SK-N-SH treated with all-trans-retinoic acid at 6 μM for 48 hours (cell line): ENCODE measurements around the gene SEC14L1.
A peak's percentile ranks its signal among the peaks of the same experiment; 100 is the strongest.

Source experiments
- ESRRG ChIP-seq: fragments of 250-450 bp; sonication (Bioruptor Pico); IDR thresholded peaks from 2 replicates; pipeline ENCODE4 v1.6.1; 2021; ENCODE audit warnings: mild to moderate bottlenecking
- GLIS3 ChIP-seq: fragments of 250-450 bp; sonication (Bioruptor Pico); IDR thresholded peaks from 2 replicates; pipeline ENCODE4 v1.5.0; 2020; ENCODE audit warnings: mild to moderate bottlenecking, moderate library complexity
- OSR1 ChIP-seq: fragments of 250-450 bp; sonication (Bioruptor Pico); IDR thresholded peaks from 2 replicates; pipeline ENCODE4 v1.8.0; 2022; ENCODE audit warnings: moderate library complexity, mild to moderate bottlenecking, inconsistent platforms
- TOX ChIP-seq: fragments of 250-450 bp; sonication (Bioruptor Pico); IDR thresholded peaks from 2 replicates; pipeline ENCODE4 v1.8.0; 2021; ENCODE audit warnings: mild to moderate bottlenecking, moderate library complexity, borderline replicate concordance
- ZFP3 ChIP-seq: fragments of 250-450 bp; sonication (Bioruptor Pico); IDR thresholded peaks from 2 replicates; pipeline ENCODE4 v1.5.0; 2020; ENCODE audit warnings: mild to moderate bottlenecking, moderate library complexity
- ZFP30 ChIP-seq: fragments of 450-650 bp; formaldehyde crosslinking; IDR thresholded peaks from 2 replicates; pipeline ENCODE4 v1.5.0; 2022; ENCODE audit warnings: mild to moderate bottlenecking, moderate library complexity
- ZNF70 ChIP-seq: fragments of 450-650 bp; formaldehyde crosslinking; IDR thresholded peaks from 2 replicates; pipeline ENCODE4 v1.5.0; 2020; ENCODE audit warnings: mild to moderate bottlenecking, moderate library complexity
- TF ChIP-seq, protein P1 (sequence below): fragments of 250-450 bp; sonication (Bioruptor Pico); IDR thresholded peaks from 2 replicates; pipeline ENCODE4 v1.5.1; 2021; ENCODE audit warnings: mild to moderate bottlenecking, moderate library complexity
- TF ChIP-seq, protein P2 (sequence below): fragments of 250-450 bp; sonication (Bioruptor Pico); IDR thresholded peaks from 2 replicates; pipeline ENCODE4 v1.8.0; 2021; ENCODE audit warnings: low read depth, mild to moderate bottlenecking, moderate library complexity, borderline replicate concordance
- TF ChIP-seq, protein P3 (sequence below): fragments of 250-450 bp; sonication (Bioruptor Pico); IDR thresholded peaks from 2 replicates; pipeline ENCODE4 v1.8.0; 2020; ENCODE audit warnings: mild to moderate bottlenecking, moderate library complexity, borderline replicate concordance
- TF ChIP-seq, protein P4 (sequence below): fragments of 250-450 bp; sonication (Bioruptor Pico); IDR thresholded peaks from 2 replicates; pipeline ENCODE4 v1.5.0; 2020; ENCODE audit warnings: mild to moderate bottlenecking, moderate library complexity

DNA sequence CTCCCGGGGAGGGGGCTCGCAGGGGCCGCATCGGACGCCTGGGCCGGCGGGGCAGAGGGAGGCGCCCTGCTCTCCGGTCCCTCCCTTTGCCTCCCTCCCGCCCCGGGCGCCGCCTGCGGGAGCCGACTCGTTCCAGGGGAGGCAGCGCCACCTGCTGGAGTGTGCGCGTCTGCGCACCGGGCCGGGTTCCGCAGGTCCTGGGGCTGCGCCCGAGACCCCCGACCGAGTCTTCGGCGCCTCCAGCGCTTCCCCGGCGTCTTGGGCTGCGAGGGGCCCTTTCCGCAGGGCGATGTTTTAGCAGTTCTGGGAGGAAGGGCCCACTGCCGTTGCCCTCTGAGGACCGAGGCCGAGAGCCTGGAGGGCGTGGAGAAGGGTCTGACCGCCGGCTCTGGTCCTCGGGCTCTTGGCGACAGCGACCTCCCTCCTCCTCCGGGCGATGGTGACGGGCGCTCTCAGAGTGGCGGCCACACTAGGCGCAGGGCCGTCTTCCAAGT is 106.3 kb downstream of the SEC14L1 start:
- TF ChIP-seq ZNF70 (CRISPR knock-in tag) (no peak), GLIS3 (CRISPR knock-in tag) (no peak), OSR1 (CRISPR knock-in tag) (no peak), ZFP30 (CRISPR knock-in tag) (no peak), ZFP3 (CRISPR knock-in tag) (no peak), ESRRG (CRISPR knock-in tag) (no peak), TOX (CRISPR knock-in tag) (no peak)
- TF ChIP-seq, protein P1, sequence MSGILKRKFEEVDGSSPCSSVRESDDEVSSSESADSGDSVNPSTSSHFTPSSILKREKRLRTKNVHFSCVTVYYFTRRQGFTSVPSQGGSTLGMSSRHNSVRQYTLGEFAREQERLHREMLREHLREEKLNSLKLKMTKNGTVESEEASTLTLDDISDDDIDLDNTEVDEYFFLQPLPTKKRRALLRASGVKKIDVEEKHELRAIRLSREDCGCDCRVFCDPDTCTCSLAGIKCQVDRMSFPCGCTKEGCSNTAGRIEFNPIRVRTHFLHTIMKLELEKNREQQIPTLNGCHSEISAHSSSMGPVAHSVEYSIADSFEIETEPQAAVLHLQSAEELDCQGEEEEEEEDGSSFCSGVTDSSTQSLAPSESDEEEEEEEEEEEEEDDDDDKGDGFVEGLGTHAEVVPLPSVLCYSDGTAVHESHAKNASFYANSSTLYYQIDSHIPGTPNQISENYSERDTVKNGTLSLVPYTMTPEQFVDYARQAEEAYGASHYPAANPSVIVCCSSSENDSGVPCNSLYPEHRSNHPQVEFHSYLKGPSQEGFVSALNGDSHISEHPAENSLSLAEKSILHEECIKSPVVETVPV (CRISPR knock-in tag) = no peak
- TF ChIP-seq, protein P2, sequence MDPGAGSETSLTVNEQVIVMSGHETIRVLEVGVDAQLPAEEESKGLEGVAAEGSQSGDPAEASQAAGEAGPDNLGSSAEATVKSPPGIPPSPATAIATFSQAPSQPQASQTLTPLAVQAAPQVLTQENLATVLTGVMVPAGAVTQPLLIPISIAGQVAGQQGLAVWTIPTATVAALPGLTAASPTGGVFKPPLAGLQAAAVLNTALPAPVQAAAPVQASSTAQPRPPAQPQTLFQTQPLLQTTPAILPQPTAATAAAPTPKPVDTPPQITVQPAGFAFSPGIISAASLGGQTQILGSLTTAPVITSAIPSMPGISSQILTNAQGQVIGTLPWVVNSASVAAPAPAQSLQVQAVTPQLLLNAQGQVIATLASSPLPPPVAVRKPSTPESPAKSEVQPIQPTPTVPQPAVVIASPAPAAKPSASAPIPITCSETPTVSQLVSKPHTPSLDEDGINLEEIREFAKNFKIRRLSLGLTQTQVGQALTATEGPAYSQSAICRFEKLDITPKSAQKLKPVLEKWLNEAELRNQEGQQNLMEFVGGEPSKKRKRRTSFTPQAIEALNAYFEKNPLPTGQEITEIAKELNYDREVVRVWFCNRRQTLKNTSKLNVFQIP (CRISPR knock-in tag) = no peak
- TF ChIP-seq, protein P3, sequence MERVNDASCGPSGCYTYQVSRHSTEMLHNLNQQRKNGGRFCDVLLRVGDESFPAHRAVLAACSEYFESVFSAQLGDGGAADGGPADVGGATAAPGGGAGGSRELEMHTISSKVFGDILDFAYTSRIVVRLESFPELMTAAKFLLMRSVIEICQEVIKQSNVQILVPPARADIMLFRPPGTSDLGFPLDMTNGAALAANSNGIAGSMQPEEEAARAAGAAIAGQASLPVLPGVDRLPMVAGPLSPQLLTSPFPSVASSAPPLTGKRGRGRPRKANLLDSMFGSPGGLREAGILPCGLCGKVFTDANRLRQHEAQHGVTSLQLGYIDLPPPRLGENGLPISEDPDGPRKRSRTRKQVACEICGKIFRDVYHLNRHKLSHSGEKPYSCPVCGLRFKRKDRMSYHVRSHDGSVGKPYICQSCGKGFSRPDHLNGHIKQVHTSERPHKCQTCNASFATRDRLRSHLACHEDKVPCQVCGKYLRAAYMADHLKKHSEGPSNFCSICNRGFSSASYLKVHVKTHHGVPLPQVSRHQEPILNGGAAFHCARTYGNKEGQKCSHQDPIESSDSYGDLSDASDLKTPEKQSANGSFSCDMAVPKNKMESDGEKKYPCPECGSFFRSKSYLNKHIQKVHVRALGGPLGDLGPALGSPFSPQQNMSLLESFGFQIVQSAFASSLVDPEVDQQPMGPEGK (CRISPR knock-in tag) = no peak; the same call in 1 of the 2 replicates
- TF ChIP-seq, protein P4, sequence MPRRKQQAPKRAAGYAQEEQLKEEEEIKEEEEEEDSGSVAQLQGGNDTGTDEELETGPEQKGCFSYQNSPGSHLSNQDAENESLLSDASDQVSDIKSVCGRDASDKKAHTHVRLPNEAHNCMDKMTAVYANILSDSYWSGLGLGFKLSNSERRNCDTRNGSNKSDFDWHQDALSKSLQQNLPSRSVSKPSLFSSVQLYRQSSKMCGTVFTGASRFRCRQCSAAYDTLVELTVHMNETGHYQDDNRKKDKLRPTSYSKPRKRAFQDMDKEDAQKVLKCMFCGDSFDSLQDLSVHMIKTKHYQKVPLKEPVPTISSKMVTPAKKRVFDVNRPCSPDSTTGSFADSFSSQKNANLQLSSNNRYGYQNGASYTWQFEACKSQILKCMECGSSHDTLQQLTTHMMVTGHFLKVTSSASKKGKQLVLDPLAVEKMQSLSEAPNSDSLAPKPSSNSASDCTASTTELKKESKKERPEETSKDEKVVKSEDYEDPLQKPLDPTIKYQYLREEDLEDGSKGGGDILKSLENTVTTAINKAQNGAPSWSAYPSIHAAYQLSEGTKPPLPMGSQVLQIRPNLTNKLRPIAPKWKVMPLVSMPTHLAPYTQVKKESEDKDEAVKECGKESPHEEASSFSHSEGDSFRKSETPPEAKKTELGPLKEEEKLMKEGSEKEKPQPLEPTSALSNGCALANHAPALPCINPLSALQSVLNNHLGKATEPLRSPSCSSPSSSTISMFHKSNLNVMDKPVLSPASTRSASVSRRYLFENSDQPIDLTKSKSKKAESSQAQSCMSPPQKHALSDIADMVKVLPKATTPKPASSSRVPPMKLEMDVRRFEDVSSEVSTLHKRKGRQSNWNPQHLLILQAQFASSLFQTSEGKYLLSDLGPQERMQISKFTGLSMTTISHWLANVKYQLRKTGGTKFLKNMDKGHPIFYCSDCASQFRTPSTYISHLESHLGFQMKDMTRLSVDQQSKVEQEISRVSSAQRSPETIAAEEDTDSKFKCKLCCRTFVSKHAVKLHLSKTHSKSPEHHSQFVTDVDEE (CRISPR knock-in tag) = 0 out of 2 replicates have a peak, but pooled peaks have one; percentile 28
